Measurements from ENCODE around the gene UGGT1. TPM values are rescaled to one million over a fixed set of nuclear protein-coding genes. Genes with fewer than 3 reads are reported as not detected.

UGGT1 gene
- total RNA-seq, 2 donors from 2014 or later = 43.0 to 51.0 TPM

GRCh38 chr2:128103407-128103806 is 12.4 kb downstream of the UGGT1 start:
- DNase-seq (ENCODE audit: low spot score) = no peak
- intact Hi-C loops (cut with DNase I) = loop anchor here in 1 of 2 donors (5.0 kb wide), 1 partner anchor 681 kb away; no protein-coding TSS in a partner anchor

- DNase-seq (ENCODE audit: low spot score) = no peak
- intact Hi-C loops (cut with DNase I) = no loop called here
These were observed 14.1 kb downstream of the UGGT1 start for GRCh38 chr2:128105072-128105471.

- DNase-seq (ENCODE audit: low spot score) = no peak
- intact Hi-C loops (cut with DNase I) = no loop called here
These were observed 17.2 kb downstream of the UGGT1 start for GRCh38 chr2:128108166-128108565.

- no peak for DNase-seq (ENCODE audit: low spot score)
- intact Hi-C loops (cut with DNase I) = no loop called here
These were observed 18.2 kb downstream of the UGGT1 start for GRCh38 chr2:128109243-128109642.

- intact Hi-C loops (cut with DNase I) = no loop called here
- no peak for DNase-seq (ENCODE audit: low spot score)
These were observed 25.1 kb downstream of the UGGT1 start for GRCh38 chr2:128115921-128116623.

GRCh38 chr2:128134573-128134972 is 43.6 kb downstream of the UGGT1 start:
- no peak for DNase-seq (ENCODE audit: low spot score)

GRCh38 chr2:128137094-128137616 is 46.2 kb downstream of the UGGT1 start:
- intact Hi-C loops (cut with DNase I) = no loop called here
- DNase-seq (ENCODE audit: low spot score) = no peak

More at GRCh38 chr2:128134573-128134972, 43.6 kb downstream of the UGGT1 start:
- intact Hi-C loops (cut with DNase I) = no loop called here

GRCh38 chr2:128139624-128140023 is 48.6 kb downstream of the UGGT1 start:
- DNase-seq (ENCODE audit: low spot score) = peak; percentile 52
- intact Hi-C loops (cut with DNase I) = no loop called here

- no peak for DNase-seq (ENCODE audit: low spot score)
- intact Hi-C loops (cut with DNase I) = no loop called here
These were observed 54.7 kb downstream of the UGGT1 start for GRCh38 chr2:128145651-128146050.

- intact Hi-C loops (cut with DNase I) = no loop called here
These were observed 62.8 kb downstream of the UGGT1 start for GRCh38 chr2:128153786-128154185.

GRCh38 chr2:128154225-128154624 is 63.2 kb downstream of the UGGT1 start:
- no peak for DNase-seq (ENCODE audit: low spot score)
- intact Hi-C loops (cut with DNase I) = no loop called here

More at GRCh38 chr2:128153786-128154185, 62.8 kb downstream of the UGGT1 start:
- DNase-seq (ENCODE audit: low spot score) = no peak

GRCh38 chr2:128155970-128156369 is 65.0 kb downstream of the UGGT1 start:
- intact Hi-C loops (cut with DNase I) = no loop called here

GRCh38 chr2:128156812-128157211 is 65.8 kb downstream of the UGGT1 start:
- intact Hi-C loops (cut with DNase I) = no loop called here

More at GRCh38 chr2:128155970-128156369, 65.0 kb downstream of the UGGT1 start:
- DNase-seq (ENCODE audit: low spot score) = no peak

GRCh38 chr2:128157644-128158043 is 66.6 kb downstream of the UGGT1 start:
- no peak for DNase-seq (ENCODE audit: low spot score)
- intact Hi-C loops (cut with DNase I) = no loop called here

More at GRCh38 chr2:128156812-128157211, 65.8 kb downstream of the UGGT1 start:
- DNase-seq (ENCODE audit: low spot score) = no peak

- no peak for DNase-seq (ENCODE audit: low spot score)
- intact Hi-C loops (cut with DNase I) = no loop called here
These were observed 67.2 kb downstream of the UGGT1 start for GRCh38 chr2:128158176-128158575.

- intact Hi-C loops (cut with DNase I) = no loop called here
These were observed 68.4 kb downstream of the UGGT1 start for GRCh38 chr2:128159437-128159836.

GRCh38 chr2:128160616-128161275 is 69.7 kb downstream of the UGGT1 start:
- intact Hi-C loops (cut with DNase I) = no loop called here
- DNase-seq (ENCODE audit: low spot score) = no peak

More at GRCh38 chr2:128159437-128159836, 68.4 kb downstream of the UGGT1 start:
- no peak for DNase-seq (ENCODE audit: low spot score)

- no peak for DNase-seq (ENCODE audit: low spot score)
- intact Hi-C loops (cut with DNase I) = no loop called here
These were observed 71.3 kb downstream of the UGGT1 start for GRCh38 chr2:128162266-128162665.

GRCh38 chr2:128164311-128164710 is 73.3 kb downstream of the UGGT1 start:
- intact Hi-C loops (cut with DNase I) = no loop called here
- no peak for DNase-seq (ENCODE audit: low spot score)

GRCh38 chr2:128166746-128167353 is 75.8 kb downstream of the UGGT1 start:
- intact Hi-C loops (cut with DNase I) = no loop called here
- no peak for DNase-seq (ENCODE audit: low spot score)
